Mesenchymal stem cell (in vitro differentiated cells and primary cell): ENCODE measurements around the gene GRK1.

Experiments
- DNase-seq: peaks from one replicate; pipeline ENCODE4 v3.0.0-alpha.2; 2013
- H2AFZ ChIP-seq: one replicate; pipeline ENCODE4 v1.6.1; 2013; ENCODE audit warnings: low read depth, mild to moderate bottlenecking, control low read depth, inconsistent platforms, low read length, moderate library complexity
- H2AK5ac ChIP-seq: 2 replicates; pipeline ENCODE4 v1.6.1; 2013; ENCODE audit warnings: low read length, moderate library complexity, mild to moderate bottlenecking, inconsistent platforms; ENCODE audit not compliant: severe bottlenecking
- H2BK120ac ChIP-seq: one replicate; pipeline ENCODE4 v1.6.1; 2013; ENCODE audit warnings: low read depth, mild to moderate bottlenecking, inconsistent platforms, low read length, moderate library complexity
- H2BK12ac ChIP-seq, 2 experiments: one replicate each; pipeline ENCODE4 v1.6.1; 2013; ENCODE audit warnings: inconsistent platforms in 2 of 2, low read length in 2 of 2, mild to moderate bottlenecking in 2 of 2, moderate library complexity in 2 of 2, control low read depth in 1 of 2
- H2BK15ac ChIP-seq: one replicate; pipeline ENCODE4 v1.6.1; 2013; ENCODE audit warnings: mild to moderate bottlenecking, low read depth, inconsistent platforms; ENCODE audit not compliant: poor library complexity, severe bottlenecking
- H2BK5ac ChIP-seq: 2 replicates; pipeline ENCODE4 v1.6.1; 2013; ENCODE audit warnings: low read depth, mild to moderate bottlenecking, low read length, control low read depth, inconsistent platforms; ENCODE audit not compliant: poor library complexity, severe bottlenecking
- H3K14ac ChIP-seq, 2 experiments: one replicate each; pipeline ENCODE4 v1.6.1; 2013; ENCODE audit warnings: inconsistent platforms in 2 of 2, low read length in 2 of 2, control low read depth in 1 of 2, mild to moderate bottlenecking in 1 of 2, moderate library complexity in 1 of 2
- H3K18ac ChIP-seq, 2 experiments: one replicate each; pipeline ENCODE4 v1.6.1; 2013; ENCODE audit warnings: inconsistent platforms in 2 of 2, low read length in 2 of 2, control low read depth in 1 of 2, low read depth in 1 of 2, mild to moderate bottlenecking in 1 of 2
- H3K23ac ChIP-seq, 2 experiments: one replicate each; pipeline ENCODE4 v1.6.1; 2013; ENCODE audit warnings: inconsistent platforms in 2 of 2, low read length in 2 of 2, mild to moderate bottlenecking in 2 of 2, moderate library complexity in 2 of 2, control low read depth in 1 of 2
- H3K27ac ChIP-seq: 2 replicates; pipeline ENCODE4 v1.5.1; 2013; ENCODE audit warnings: mild to moderate bottlenecking, moderate library complexity, low read length, control low read depth, inconsistent platforms; ENCODE audit not compliant: poor library complexity, severe bottlenecking
- H3K27me3 ChIP-seq, 2 experiments: 2 replicates each; pipeline versions ENCODE4 v1.6.1 to v1.7.0; 2013; ENCODE audit warnings: low read length in 2 of 2, mild to moderate bottlenecking in 2 of 2, moderate library complexity in 2 of 2, control low read depth in 1 of 2, inconsistent platforms in 1 of 2; ENCODE audit not compliant: control insufficient read depth in 1 of 2, insufficient read depth in 1 of 2
- H3K36me3 ChIP-seq, 2 experiments: 2 replicates each; pipeline versions ENCODE4 v1.6.1 to v1.7.0; 2013; ENCODE audit warnings: low read length in 2 of 2, control low read depth in 1 of 2, inconsistent platforms in 1 of 2, low read depth in 1 of 2, mild to moderate bottlenecking in 1 of 2; ENCODE audit not compliant: insufficient read depth in 2 of 2, control insufficient read depth in 1 of 2
- H3K4ac ChIP-seq, 2 experiments: one replicate each; pipeline ENCODE4 v1.6.1; 2013; ENCODE audit warnings: inconsistent platforms in 2 of 2, low read length in 2 of 2, mild to moderate bottlenecking in 2 of 2, moderate library complexity in 2 of 2, control low read depth in 1 of 2, low read depth in 1 of 2
- H3K4me1 ChIP-seq: 2 replicates; pipeline ENCODE4 v1.6.1; 2013; ENCODE audit warnings: low read depth, low read length, control low read depth; ENCODE audit not compliant: control insufficient read depth, insufficient read depth
- H3K4me2 ChIP-seq: 2 replicates; pipeline ENCODE4 v1.6.1; 2013; ENCODE audit warnings: low read length, mild to moderate bottlenecking, inconsistent platforms; ENCODE audit not compliant: poor library complexity, severe bottlenecking
- H3K4me3 ChIP-seq, 2 experiments: 2 replicates each; pipeline versions ENCODE4 v1.5.1 to v1.7.0; 2013; ENCODE audit warnings: low read length in 2 of 2, mild to moderate bottlenecking in 2 of 2, control low read depth in 1 of 2, low read depth in 1 of 2; ENCODE audit not compliant: insufficient read depth in 1 of 2
- H3K79me1 ChIP-seq: replicated peaks from 2 replicates; pipeline ENCODE4 v1.6.1; 2013; ENCODE audit warnings: mild to moderate bottlenecking, control low read depth, low read length, inconsistent platforms; ENCODE audit not compliant: poor library complexity, severe bottlenecking
- H3K9ac ChIP-seq: 2 replicates; pipeline ENCODE4 v1.7.0; 2013; ENCODE audit warnings: mild to moderate bottlenecking, low read length, moderate library complexity
- H3K9me3 ChIP-seq: 2 replicates; pipeline ENCODE4 v1.7.0; 2013; ENCODE audit warnings: mild to moderate bottlenecking, low read length; ENCODE audit not compliant: control insufficient read depth
- H4K8ac ChIP-seq: one replicate; pipeline ENCODE4 v1.6.1; 2013; ENCODE audit warnings: inconsistent platforms, mild to moderate bottlenecking, low read length, moderate library complexity
- H4K91ac ChIP-seq: one replicate; pipeline ENCODE4 v1.6.1; 2013; ENCODE audit warnings: mild to moderate bottlenecking, low read length, inconsistent platforms
- WGBS: methylation state at CpG from one replicate; pipeline ENCODE4 v1.1.7; 2013; ENCODE audit warnings: mixed read lengths; 5-methylcytosine and 5-hydroxymethylcytosine counted together

GRK1 gene

DNA sequence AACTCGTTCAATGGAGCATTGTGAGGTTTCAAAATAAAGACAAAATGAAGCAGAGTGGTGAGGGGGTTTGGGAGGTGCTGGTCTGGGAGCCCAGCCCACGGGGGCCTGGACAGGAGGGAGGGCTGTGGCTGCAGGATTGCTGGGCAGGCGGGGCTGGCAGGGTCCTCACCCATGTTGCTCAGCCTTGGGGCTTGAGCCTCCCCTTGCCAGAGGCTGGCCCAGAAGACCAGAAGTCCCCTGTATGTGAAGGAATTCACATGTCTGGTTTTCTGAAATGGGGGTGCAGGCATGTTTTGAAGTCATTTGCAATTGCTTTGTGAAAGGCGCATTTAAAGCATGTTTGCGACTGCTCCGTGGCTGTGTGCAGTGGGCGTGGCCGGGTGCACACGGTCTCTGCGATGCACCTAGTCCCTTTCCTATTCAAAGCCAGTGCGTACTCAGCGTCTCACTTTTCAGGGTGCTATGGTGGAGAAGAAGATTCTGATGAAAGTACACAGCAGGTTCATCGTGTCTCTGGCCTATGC, 2.3 kb downstream of the GRK1 start:
- H3K79me1 ChIP-seq = no peaks in the 10 kb centered on the region
- H3K9me3 ChIP-seq = no peaks in the 10 kb centered on the region
- H3K14ac ChIP-seq = no peak overlapping the region
- no peak overlapping the region for H2AK5ac ChIP-seq
- no peak overlapping the region for H3K18ac ChIP-seq
- H3K27ac ChIP-seq = no peak overlapping the region
- H2BK120ac ChIP-seq = no peak overlapping the region
- no peak overlapping the region for H3K4ac ChIP-seq
- no peak overlapping the region for H3K4me2 ChIP-seq
- DNase-seq = no peak
- H4K91ac ChIP-seq = no peak overlapping the region
- no peak overlapping the region for H3K23ac ChIP-seq
- no peak overlapping the region for H3K4me3 ChIP-seq
- no peaks in the 10 kb centered on the region for H3K36me3 ChIP-seq
- H2BK5ac ChIP-seq = no peak overlapping the region
- H3K4me1 ChIP-seq = no peaks in the 10 kb centered on the region
- H3K27me3 ChIP-seq = peaks cover 4 to 59% of the 10 kb centered on the region in 2 experiments
- no peak overlapping the region for H2AFZ ChIP-seq
- H2BK15ac ChIP-seq = no peak overlapping the region
- no peak overlapping the region for H3K9ac ChIP-seq
- no peak overlapping the region for H2BK12ac ChIP-seq
- H4K8ac ChIP-seq = no peak overlapping the region
- 89% methylated on average over 13 of the region's 13 CpGs for WGBS

DNA sequence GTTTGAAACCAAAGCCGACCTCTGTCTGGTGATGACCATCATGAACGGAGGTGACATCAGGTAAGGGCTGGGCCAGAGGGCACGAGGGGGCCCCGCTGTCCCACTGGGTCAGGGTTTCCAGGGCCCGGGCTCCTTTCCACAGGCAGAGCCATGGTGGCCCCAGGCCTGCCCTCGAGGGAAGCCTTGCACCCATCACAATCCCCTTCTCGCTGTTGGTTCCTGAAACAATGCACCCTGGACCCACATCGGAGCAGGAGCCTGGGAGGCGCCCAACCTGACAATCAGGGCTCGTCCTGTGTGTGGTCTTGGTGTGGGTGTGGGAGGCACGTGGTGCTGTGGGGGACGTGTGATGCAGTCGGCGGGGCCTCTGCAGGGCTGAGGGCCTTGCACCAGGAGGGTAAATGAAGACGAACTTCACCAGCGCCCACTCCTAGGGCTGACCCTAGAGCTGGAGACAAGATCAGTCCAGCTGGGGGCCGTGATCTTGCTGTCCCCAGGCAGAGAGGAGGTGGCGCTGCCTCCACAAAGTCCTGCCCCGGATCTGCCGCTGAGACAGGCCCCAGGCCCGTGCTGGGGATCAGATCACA, 2.8 kb downstream of the GRK1 start:
- H2BK15ac ChIP-seq = no peak overlapping the region
- no peak overlapping the region for H3K14ac ChIP-seq
- no peaks in the 10 kb centered on the region for H3K9me3 ChIP-seq
- H2AFZ ChIP-seq = no peak overlapping the region
- WGBS = 90% methylated on average over 21 of the region's 21 CpGs
- DNase-seq = no peak
- no peak overlapping the region for H2AK5ac ChIP-seq
- no peak overlapping the region for H3K9ac ChIP-seq
- H3K4me2 ChIP-seq = no peak overlapping the region
- no peak overlapping the region for H3K4me3 ChIP-seq
- no peaks in the 10 kb centered on the region for H3K4me1 ChIP-seq
- no peak overlapping the region for H2BK5ac ChIP-seq
- H4K91ac ChIP-seq = no peak overlapping the region
- no peak overlapping the region for H4K8ac ChIP-seq
- H2BK120ac ChIP-seq = no peak overlapping the region
- peaks cover 4 to 57% of the 10 kb centered on the region in 2 experiments for H3K27me3 ChIP-seq
- no peaks in the 10 kb centered on the region for H3K79me1 ChIP-seq
- no peak overlapping the region for H3K27ac ChIP-seq
- H3K23ac ChIP-seq = no peak overlapping the region
- H3K4ac ChIP-seq = no peak overlapping the region
- H3K18ac ChIP-seq = no peak overlapping the region
- no peak overlapping the region for H2BK12ac ChIP-seq
- H3K36me3 ChIP-seq = no peaks in the 10 kb centered on the region

DNA sequence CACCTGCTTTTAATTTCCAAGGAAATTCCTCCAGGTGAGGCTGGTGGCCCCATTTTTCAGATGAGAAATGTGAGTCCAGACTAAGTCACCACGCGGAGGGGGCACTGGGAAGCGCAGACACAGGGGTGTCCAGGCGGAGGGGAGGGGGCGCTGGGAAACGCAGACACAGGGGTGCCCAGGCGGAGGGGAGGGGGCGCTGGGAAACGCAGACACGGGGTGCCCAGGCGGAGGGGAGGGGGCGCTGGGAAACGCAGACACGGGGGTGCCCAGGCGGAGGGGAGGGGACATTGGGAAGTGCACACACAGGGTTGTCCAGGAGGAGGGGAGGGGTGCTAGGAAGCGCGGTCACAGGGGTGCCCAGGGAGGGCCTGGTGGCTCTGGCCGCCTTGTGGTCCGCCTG, 3.5 kb downstream of the GRK1 start:
- H2BK5ac ChIP-seq = no peak overlapping the region
- H3K4me2 ChIP-seq = no peak overlapping the region
- H2AFZ ChIP-seq = no peak overlapping the region
- no peak overlapping the region for H3K23ac ChIP-seq
- H3K9ac ChIP-seq = no peak overlapping the region
- H2BK120ac ChIP-seq = no peak overlapping the region
- 88% methylated on average over 17 of the region's 19 CpGs for WGBS
- H3K27me3 ChIP-seq = peaks cover 4 to 50% of the 10 kb centered on the region in 2 experiments
- H2BK12ac ChIP-seq = no peak overlapping the region
- no peak overlapping the region for H2AK5ac ChIP-seq
- no peak overlapping the region for H3K27ac ChIP-seq
- H3K9me3 ChIP-seq = no peaks in the 10 kb centered on the region
- H3K4me1 ChIP-seq = no peaks in the 10 kb centered on the region
- no peak overlapping the region for H4K8ac ChIP-seq
- DNase-seq = no peak
- H3K36me3 ChIP-seq = no peaks in the 10 kb centered on the region
- H3K4ac ChIP-seq = no peak overlapping the region
- H3K18ac ChIP-seq = no peak overlapping the region
- no peak overlapping the region for H2BK15ac ChIP-seq
- no peak overlapping the region for H4K91ac ChIP-seq
- no peaks in the 10 kb centered on the region for H3K79me1 ChIP-seq
- H3K4me3 ChIP-seq = no peak overlapping the region
- no peak overlapping the region for H3K14ac ChIP-seq

DNA sequence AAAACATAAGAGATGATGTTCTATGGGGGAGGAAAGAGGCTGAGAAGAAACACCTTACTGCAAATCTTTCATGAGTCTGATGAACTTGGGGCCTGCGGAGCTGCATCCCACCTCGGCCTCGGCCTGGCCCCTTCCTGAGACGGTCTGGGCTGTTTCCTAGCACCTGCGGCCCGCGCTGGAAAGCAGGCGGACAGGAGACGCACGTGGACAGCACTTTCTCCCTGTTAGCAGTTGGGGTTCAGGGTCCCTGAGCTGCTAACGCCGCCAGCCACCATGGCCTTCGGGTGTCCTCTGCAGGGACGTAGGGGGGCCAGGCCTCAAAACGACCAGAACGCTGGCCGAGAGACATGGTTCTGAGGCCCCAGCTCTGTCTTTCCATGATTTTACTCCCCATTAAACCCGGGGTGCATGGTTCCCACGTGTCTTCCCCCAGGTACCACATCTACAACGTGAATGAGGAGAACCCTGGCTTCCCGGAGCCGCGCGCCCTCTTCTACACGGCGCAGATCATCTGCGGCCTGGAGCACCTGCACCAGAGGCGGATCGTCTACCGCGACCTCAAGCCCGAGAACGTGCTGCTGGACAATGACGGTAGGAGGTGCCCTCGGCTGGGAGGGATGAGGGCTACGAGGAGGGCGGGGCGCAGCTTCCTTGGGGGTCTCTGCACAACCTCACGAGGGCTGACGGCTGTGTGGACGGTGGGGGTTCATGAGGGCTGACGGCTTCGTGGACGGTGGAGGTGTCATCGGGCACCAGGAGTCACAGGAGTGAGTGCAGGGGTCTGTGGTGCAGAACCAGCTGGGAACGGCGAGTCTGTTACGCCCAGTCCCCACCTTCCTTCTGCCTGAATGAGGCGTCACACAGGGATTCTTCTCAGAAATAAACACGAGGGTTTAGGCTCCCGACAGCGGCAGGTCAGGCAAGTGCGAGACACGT, 4.3 kb downstream of the GRK1 start:
- H3K9me3 ChIP-seq = no peaks in the 10 kb centered on the region
- DNase-seq = no peak
- no peak overlapping the region for H3K18ac ChIP-seq
- no peak overlapping the region for H4K91ac ChIP-seq
- no peak overlapping the region for H3K4me2 ChIP-seq
- 94% methylated on average over 54 of the region's 54 CpGs for WGBS
- H2AK5ac ChIP-seq = no peak overlapping the region
- H3K36me3 ChIP-seq = no peaks in the 10 kb centered on the region
- H2BK15ac ChIP-seq = no peak overlapping the region
- no peak overlapping the region for H4K8ac ChIP-seq
- no peak overlapping the region for H2BK12ac ChIP-seq
- no peak overlapping the region for H2AFZ ChIP-seq
- H3K9ac ChIP-seq = no peak overlapping the region
- H3K23ac ChIP-seq = no peak overlapping the region
- H2BK120ac ChIP-seq = no peak overlapping the region
- H3K4me1 ChIP-seq = no peaks in the 10 kb centered on the region
- H3K4ac ChIP-seq = no peak overlapping the region
- H3K27ac ChIP-seq = no peak overlapping the region
- H3K79me1 ChIP-seq = no peaks in the 10 kb centered on the region
- no peak overlapping the region for H2BK5ac ChIP-seq
- peaks cover 4 to 46% of the 10 kb centered on the region in 2 experiments for H3K27me3 ChIP-seq
- H3K14ac ChIP-seq = no peak overlapping the region
- no peak overlapping the region for H3K4me3 ChIP-seq
